ENCODE measurements around the gene DISP3. TPM values are rescaled to one million over a fixed set of nuclear protein-coding genes. Genes with fewer than 3 reads are reported as not detected.

The DISP3 gene
- total RNA-seq, 4 donors from 2014 or later: not detected

- H3K27me3 ChIP-seq: no peaks in the 10 kb centered on the region
- no peak overlapping the region for H3K4me3 ChIP-seq (replicated peaks in 1 of 3)
- no peaks in the 10 kb centered on the region for H3K4me1 ChIP-seq
- intact Hi-C loops (cut with DNase I): no loop called here
- TF ChIP-seq POLR2A (IDR thresholded peaks at IDR 0.05): no peak
- TF ChIP-seq, protein P1, sequence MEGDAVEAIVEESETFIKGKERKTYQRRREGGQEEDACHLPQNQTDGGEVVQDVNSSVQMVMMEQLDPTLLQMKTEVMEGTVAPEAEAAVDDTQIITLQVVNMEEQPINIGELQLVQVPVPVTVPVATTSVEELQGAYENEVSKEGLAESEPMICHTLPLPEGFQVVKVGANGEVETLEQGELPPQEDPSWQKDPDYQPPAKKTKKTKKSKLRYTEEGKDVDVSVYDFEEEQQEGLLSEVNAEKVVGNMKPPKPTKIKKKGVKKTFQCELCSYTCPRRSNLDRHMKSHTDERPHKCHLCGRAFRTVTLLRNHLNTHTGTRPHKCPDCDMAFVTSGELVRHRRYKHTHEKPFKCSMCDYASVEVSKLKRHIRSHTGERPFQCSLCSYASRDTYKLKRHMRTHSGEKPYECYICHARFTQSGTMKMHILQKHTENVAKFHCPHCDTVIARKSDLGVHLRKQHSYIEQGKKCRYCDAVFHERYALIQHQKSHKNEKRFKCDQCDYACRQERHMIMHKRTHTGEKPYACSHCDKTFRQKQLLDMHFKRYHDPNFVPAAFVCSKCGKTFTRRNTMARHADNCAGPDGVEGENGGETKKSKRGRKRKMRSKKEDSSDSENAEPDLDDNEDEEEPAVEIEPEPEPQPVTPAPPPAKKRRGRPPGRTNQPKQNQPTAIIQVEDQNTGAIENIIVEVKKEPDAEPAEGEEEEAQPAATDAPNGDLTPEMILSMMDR (IDR thresholded peaks at IDR 0.05): no peak
- no peak overlapping the region for H3K27ac ChIP-seq
- 47 to 66% methylated on average over 6 to 8 of the region's 9 CpGs for WGBS, 2 donors
- no peak for DNase-seq
- no peaks in the 10 kb centered on the region for H3K36me3 ChIP-seq
- H3K9me3 ChIP-seq: no peaks in the 10 kb centered on the region
Observed at GRCh38 chr1:11537380-11537764, 58.4 kb downstream of the DISP3 start.

DNA sequence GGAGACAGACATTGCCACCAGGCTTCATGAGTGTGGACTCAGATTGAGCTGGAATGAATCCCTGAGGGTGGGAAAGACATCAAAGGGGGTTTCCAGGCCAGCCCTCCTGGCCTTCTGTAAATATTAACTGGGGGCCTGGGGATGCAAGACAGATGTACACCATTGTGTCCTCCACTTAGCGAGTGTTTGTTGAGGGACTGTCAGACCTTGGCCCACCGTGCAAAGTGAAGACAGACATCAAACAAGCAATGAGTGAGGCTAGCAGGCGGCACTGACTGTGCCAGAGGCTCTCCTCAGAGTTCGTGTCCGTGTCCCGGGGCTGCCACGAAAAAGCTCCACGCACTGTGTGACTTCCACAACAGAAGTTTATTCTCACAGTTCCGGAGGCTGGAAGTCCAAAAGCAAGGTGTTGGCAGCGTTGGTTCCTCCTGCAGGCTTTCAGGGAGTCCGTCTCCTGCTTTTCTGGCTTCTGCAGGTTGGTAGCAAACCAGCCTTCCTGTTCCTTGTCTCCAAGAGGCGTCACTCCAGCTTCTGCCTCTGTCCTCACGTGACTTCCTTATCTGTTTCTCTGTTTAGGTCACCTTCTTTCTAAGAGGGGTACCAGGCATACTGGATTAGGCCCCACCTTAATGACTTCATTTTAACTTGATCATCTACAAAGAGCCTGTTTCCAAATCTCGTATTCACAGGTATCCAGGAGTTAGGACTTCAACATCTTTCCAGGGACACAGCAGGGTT is 59.1 kb downstream of the DISP3 start:
- no peak overlapping the region for H3K4me3 ChIP-seq (replicated peaks in 1 of 3)
- intact Hi-C loops (cut with DNase I): no loop called here
- no peaks in the 10 kb centered on the region for H3K4me1 ChIP-seq
- no peak for DNase-seq
- 82 to 87% methylated on average over 5 to 14 of the region's 14 CpGs for WGBS, 2 donors
- no peaks in the 10 kb centered on the region for H3K9me3 ChIP-seq
- H3K27ac ChIP-seq: no peak overlapping the region
- TF ChIP-seq, protein P1 (IDR thresholded peaks at IDR 0.05): no peak
- TF ChIP-seq POLR2A (IDR thresholded peaks at IDR 0.05): no peak
- no peaks in the 10 kb centered on the region for H3K36me3 ChIP-seq
- no peaks in the 10 kb centered on the region for H3K27me3 ChIP-seq

GRCh38 chr1:11538886-11539285 is 59.9 kb downstream of the DISP3 start:
- H3K27me3 ChIP-seq: no peaks in the 10 kb centered on the region

GRCh38 chr1:11539850-11540772 is 61.2 kb downstream of the DISP3 start:
- H3K4me3 ChIP-seq (replicated peaks in 1 of 3): no peak overlapping the region
- H3K27me3 ChIP-seq: no peaks in the 10 kb centered on the region
- no peaks in the 10 kb centered on the region for H3K36me3 ChIP-seq
- DNase-seq: no peak
- TF ChIP-seq, protein P1 (IDR thresholded peaks at IDR 0.05): no peak
- no peak for TF ChIP-seq POLR2A (IDR thresholded peaks at IDR 0.05)
- H3K27ac ChIP-seq: no peak overlapping the region
- H3K4me1 ChIP-seq: no peaks in the 10 kb centered on the region
- 56% methylated on average over 14 to 16 of the region's 18 CpGs for WGBS, 2 donors
- no peaks in the 10 kb centered on the region for H3K9me3 ChIP-seq
- intact Hi-C loops (cut with DNase I): no loop called here

More at GRCh38 chr1:11538886-11539285, 59.9 kb downstream of the DISP3 start:
- Histone ChIP-seq H3K4me3 (replicated peaks in 1 of 3) (no peak overlapping the region), H3K36me3 (no peaks in the 10 kb centered on the region), H3K4me1 (no peaks in the 10 kb centered on the region), H3K27ac (no peak overlapping the region), H3K9me3 (no peaks in the 10 kb centered on the region)
- TF ChIP-seq, protein P1 (IDR thresholded peaks at IDR 0.05): no peak
- intact Hi-C loops (cut with DNase I): no loop called here
- no peak for DNase-seq
- 70 to 76% methylated on average over 8 to 9 of the region's 9 CpGs for WGBS, 2 donors

GRCh38 chr1:11540773-11541160 is 61.8 kb downstream of the DISP3 start:
- Histone ChIP-seq H3K4me3 (replicated peaks in 1 of 3) (no peak overlapping the region), H3K27me3 (no peaks in the 10 kb centered on the region), H3K27ac (no peak overlapping the region), H3K9me3 (no peaks in the 10 kb centered on the region), H3K36me3 (no peaks in the 10 kb centered on the region), H3K4me1 (no peaks in the 10 kb centered on the region)
- 82 to 85% methylated on average over 12 of the region's 12 CpGs for WGBS, 2 donors
- intact Hi-C loops (cut with DNase I): no loop called here
- DNase-seq: no peak
- TF ChIP-seq POLR2A (IDR thresholded peaks at IDR 0.05): no peak
- TF ChIP-seq, protein P1 (IDR thresholded peaks at IDR 0.05): no peak

Measured in thyroid gland (tissue), 4 donors.